Measurements from ENCODE around the gene LELP1. TPM values are rescaled to one million over a fixed set of nuclear protein-coding genes. Genes with fewer than 3 reads are reported as not detected.

Gene LELP1
- polyA plus RNA-seq, 4 donors: not detected

Other genes starting within 250 kb of the LELP1 start
- gene SPRR4, start 232.8 kb upstream of the LELP1 start, polyA plus RNA-seq (ENCODE audit: insufficient read length in 4 of 4): not detected
- gene SPRR1A, start 219.3 kb upstream of the LELP1 start, polyA plus RNA-seq (ENCODE audit: insufficient read length in 4 of 4): under 1 TPM in 1 of 4 donors, not detected in 3; 0.73 TPM
- gene SPRR3, start 201.7 kb upstream of the LELP1 start, polyA plus RNA-seq (ENCODE audit: insufficient read length in 4 of 4): 1 to 10 TPM in 1 of 4 donors, under 1 TPM in 2, not detected in 1; 0.32 to 1.2 (median 0.63) TPM
- not detected for gene SPRR1B, start 172.2 kb upstream of the LELP1 start, polyA plus RNA-seq (ENCODE audit: insufficient read length in 4 of 4)
- gene SPRR2D, start 162.3 kb upstream of the LELP1 start, polyA plus RNA-seq (ENCODE audit: insufficient read length in 4 of 4): under 1 TPM in 1 of 4 donors, not detected in 3; 0.63 TPM
- under 1 TPM in 1 of 4 donors, not detected in 3; 0.57 TPM for gene SPRR2A, start 145.9 kb upstream of the LELP1 start, polyA plus RNA-seq (ENCODE audit: insufficient read length in 4 of 4)
- gene SPRR2B, start 131.8 kb upstream of the LELP1 start, polyA plus RNA-seq (ENCODE audit: insufficient read length in 4 of 4): 1 to 10 TPM in 1 of 4 donors, not detected in 3; 3.2 TPM
- under 1 TPM in 1 of 4 donors, not detected in 3; 0.29 TPM for gene SPRR2E, start 108.9 kb upstream of the LELP1 start, polyA plus RNA-seq (ENCODE audit: insufficient read length in 4 of 4)
- gene SPRR2F, start 89.9 kb upstream of the LELP1 start, polyA plus RNA-seq (ENCODE audit: insufficient read length in 4 of 4): 10 to 100 TPM in 1 of 4 donors, under 1 TPM in 1, not detected in 2; 0.42 to 11.8 TPM
- not detected for gene SPRR2G, start 52.5 kb upstream of the LELP1 start, polyA plus RNA-seq (ENCODE audit: insufficient read length in 4 of 4)
- not detected for gene PRR9, start 14.2 kb downstream of the LELP1 start, polyA plus RNA-seq (ENCODE audit: insufficient read length in 4 of 4)
- not detected for gene LORICRIN, start 56.3 kb downstream of the LELP1 start, polyA plus RNA-seq (ENCODE audit: insufficient read length in 4 of 4)
- not detected for gene PGLYRP3, start 109.5 kb downstream of the LELP1 start, polyA plus RNA-seq (ENCODE audit: insufficient read length in 4 of 4)
- gene PGLYRP4, start 145.4 kb downstream of the LELP1 start, polyA plus RNA-seq (ENCODE audit: insufficient read length in 4 of 4): not detected
- 10 to 100 TPM in 3 of 4 donors, 1 to 10 TPM in 1; 7.2 to 34.0 (median 24.9) TPM for gene S100A9, start 154.4 kb downstream of the LELP1 start, polyA plus RNA-seq (ENCODE audit: insufficient read length in 4 of 4)
- 1 to 10 TPM in 3 of 4 donors, not detected in 1; 1.4 to 3.0 (median 1.7) TPM for gene S100A12, start 172.2 kb downstream of the LELP1 start, polyA plus RNA-seq (ENCODE audit: insufficient read length in 4 of 4)
- 10 to 100 TPM in 3 of 4 donors, 1 to 10 TPM in 1; 5.5 to 22.6 (median 16.0) TPM for gene S100A8, start 187.6 kb downstream of the LELP1 start, polyA plus RNA-seq (ENCODE audit: insufficient read length in 4 of 4)
- gene S100A7A, start 213.1 kb downstream of the LELP1 start, polyA plus RNA-seq (ENCODE audit: insufficient read length in 4 of 4): not detected